Measurements from ENCODE around the gene ZBTB40.

Gene ZBTB40

DNA sequence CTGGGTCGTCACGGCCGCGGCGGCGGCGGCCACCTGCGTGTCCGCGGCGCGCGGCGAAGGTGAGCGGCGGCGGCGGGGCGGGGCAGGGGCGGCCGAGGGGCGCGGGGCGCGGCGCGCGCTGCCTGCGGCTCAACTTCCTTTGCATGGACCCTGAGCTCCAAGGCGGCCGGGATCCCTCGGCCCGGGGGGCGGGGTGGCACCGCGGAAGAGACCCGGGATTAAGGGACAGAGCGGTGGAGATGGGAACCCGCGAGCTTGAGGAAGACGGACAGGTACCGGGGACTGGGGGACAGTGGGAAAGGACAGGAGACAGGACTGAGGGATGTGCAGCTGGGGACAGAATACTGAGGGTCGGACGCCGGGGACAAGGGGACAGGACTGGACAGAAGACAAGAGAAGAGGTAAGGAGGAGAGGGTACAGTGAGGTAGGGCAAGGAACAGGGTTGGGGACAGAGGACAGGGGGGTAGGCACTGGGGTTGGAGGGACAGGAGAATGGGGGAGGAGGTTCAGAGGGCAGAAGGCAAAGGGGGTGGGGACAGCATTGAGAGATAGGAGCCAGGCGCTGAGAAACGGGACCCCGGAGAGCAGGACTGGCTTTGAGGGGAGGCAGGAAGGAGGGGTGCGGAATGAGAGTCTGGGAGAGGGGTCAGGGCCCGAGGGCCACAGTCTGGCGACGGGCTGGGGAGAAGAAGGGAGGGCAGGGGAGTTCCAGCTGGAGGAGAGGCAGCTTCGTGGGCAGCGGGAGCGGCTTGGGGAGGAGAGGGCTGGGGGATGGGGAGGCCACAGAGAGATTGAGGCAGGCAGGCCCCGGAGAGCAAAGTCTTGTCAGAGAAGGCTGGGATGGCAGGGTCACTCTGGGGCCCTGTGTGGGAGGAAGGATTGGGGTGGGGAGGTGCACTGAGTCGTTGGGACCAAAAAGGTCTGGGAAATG, 112.3 kb downstream of the ZBTB40 start:
- DNase-seq = no peak

DNA sequence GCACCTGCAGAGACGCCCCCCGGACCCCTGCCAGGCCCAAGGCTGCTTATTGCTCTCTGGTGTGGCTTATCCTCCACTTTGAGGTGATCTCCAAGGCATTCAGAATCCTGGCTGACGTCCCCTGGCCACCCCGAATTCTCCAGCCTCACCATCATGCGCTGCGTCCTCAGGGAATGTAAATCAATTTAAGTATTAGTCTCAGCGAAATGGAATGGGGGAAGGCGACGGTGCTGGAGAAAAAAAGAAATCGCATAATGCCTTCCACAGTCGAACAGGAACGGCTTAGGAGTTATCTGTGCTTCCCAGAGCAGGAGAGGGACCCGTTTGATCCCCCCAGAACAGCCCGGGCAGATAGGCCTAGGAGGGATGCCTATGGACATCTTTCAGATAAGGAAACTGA, 114.5 kb downstream of the ZBTB40 start:
- DNase-seq = no peak

DNA sequence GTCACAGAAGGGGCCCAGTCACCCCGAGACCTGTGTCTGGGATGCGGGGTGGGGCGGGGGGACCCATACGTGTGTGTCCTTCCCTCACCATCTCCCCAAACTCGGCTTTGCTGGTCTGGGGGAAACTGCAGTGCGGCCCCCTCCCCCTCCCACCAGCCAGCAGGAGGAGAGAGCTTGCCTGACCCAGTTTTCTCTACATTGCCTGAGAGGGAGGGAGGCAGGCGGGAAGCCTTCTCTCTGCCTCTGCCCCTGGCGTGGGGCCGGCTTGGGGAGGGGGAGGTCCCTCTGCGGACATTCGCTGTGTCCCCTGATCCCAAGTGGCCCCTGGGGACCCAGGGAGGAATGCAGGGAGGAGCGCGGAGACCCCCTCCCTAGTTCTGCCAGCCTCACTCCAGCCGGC, 115.5 kb downstream of the ZBTB40 start:
- DNase-seq = no peak

DNA sequence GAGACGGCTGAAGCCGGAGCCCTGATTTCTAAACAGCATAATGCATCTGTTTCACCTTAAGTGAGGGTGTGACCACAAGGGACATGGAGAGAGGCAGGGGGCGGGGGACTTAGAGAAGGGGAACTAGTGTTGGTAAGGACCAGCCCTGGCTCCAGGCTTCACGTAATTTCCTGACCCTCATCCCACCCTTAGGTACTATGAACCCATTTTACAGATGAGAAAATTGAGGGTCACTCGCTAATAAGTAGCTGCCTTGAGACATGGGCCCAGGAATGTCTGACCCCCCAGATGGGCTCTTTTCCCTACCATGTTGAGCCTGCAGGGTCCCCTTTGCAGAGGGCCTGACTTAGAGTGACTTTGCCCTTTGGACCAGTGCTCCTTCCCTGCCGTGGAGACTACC, 116.3 kb downstream of the ZBTB40 start:
- no peak for DNase-seq

DNA sequence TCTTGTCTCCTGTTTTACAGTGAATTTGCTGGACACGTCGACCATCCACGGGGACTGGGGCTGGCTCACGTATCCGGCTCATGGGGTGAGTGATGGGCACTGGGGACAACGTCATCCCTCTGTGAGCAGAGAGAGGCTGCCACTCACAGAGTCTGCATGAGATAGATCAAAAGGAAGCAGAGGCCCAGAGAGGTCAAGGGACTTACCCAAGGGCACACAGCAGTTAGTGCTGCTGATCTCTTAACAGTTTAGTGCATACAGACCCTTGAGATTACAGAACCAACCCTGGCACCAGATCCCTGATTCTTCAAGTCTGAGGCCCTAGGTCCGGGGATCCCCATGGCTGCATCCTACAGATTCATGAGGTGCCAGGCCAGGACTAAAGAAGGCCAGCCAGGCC, 117.6 kb downstream of the ZBTB40 start:
- no peak for DNase-seq

DNA sequence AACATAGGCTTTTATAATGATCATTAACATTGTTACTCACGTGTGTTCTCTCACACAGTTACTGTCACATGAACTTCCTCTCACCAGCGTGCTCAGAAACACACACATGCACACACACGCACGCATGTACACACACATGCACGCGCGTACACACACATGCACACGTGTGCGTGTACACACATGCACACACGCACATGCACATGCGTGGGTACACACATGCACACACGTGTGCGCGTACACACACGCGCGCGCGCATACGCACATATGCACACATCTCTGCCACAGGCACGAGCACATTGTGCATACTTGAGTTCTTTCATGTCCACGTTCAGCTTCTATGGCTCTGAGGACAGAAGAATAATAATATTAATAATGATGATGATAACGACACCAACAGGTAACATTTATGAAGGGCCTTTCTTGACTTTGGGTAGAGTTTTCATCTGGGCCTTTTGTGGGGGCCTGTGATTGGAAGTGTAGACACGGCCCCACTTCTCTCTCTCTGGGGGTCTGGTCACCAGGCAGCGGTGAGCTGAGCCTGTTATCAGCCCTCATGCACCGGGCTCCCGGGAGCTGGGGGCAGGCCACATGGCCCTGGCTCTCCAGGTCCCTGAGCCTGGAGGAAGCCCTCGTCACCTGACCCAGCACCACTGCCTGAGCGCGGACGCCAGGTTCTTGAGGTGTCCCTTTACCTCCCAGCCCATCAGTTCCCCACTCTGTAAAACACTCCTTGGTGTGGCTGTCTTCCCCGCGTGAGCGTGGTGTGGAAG, 118.7 kb downstream of the ZBTB40 start:
- no peak for DNase-seq

DNA sequence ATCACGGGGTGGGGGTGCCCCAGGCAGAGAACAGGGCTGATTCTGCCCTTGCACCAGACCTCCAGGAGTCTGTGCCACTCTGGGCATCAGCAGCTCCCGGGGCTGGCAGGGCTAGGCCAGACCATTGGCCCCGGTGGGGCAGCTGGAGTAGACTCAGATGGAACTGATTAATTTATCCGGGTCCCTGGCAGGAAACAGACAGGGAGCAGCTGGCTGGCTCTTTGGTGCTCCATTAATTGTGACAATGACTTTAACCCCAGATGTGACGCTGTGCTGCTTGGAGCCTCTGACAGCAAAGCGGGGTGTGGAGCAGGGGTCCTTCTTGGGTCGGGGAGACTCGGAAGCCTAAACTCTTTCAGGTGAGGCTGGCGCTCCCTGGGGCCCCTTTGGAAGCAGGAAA, 121.2 kb downstream of the ZBTB40 start:
- DNase-seq = no peak

DNA sequence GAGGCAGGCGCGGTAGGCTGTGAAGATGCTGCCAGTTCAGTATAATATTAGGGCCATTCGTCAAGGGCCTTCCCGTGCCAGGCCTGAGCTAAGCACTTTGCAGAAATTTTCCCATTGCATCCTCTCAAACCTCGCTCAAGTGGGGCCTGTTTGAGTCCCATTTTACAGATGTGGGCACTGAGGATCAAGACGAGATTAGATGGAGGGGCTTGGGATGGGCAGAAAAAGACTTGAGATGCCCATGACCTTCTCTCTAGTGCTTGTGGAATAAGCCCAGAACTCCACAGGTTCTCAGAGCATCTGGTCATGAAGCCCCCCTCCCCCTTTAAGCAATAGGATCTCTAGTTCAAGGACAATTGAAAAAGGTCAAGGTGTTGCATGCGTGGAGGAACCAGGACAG, 121.6 kb downstream of the ZBTB40 start:
- DNase-seq = no peak

DNA sequence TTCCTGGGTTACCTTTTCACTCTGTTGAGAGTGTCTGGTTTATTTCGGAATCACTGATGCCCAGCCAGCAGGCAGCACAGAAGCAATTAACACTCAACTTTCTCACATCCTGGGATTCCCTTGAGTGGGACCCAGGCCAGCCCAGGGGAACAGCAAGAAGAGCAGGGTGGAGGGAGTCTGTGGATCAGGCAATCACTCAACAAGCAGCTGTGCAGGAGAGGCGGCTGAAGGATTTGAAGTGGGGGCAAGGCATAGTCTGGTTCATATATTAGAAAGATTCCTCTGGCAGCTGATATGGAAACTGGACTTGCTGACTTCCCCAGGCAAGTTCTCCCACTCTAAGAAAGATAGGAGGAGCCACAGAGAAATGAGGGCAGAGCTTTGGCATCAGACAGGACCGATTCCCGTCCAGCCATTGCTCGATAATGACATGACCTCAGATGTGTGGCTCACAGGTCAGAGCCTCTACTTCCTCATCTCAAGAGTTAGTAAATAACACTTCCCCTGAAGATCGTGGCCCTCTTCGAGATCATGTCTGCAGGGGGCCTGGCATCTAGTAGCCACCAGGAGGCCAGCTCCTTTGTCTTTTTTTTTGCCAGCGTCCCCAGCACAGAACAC, 124.0 kb downstream of the ZBTB40 start:
- no peak for DNase-seq

DNA sequence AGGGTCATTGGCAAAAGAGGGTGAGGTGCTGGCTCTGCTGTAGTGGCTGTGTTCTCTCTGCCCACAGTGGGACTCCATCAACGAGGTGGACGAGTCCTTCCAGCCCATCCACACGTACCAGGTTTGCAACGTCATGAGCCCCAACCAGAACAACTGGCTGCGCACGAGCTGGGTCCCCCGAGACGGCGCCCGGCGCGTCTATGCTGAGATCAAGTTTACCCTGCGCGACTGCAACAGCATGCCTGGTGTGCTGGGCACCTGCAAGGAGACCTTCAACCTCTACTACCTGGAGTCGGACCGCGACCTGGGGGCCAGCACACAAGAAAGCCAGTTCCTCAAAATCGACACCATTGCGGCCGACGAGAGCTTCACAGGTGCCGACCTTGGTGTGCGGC, 124.5 kb downstream of the ZBTB40 start:
- no peak for DNase-seq

DNA sequence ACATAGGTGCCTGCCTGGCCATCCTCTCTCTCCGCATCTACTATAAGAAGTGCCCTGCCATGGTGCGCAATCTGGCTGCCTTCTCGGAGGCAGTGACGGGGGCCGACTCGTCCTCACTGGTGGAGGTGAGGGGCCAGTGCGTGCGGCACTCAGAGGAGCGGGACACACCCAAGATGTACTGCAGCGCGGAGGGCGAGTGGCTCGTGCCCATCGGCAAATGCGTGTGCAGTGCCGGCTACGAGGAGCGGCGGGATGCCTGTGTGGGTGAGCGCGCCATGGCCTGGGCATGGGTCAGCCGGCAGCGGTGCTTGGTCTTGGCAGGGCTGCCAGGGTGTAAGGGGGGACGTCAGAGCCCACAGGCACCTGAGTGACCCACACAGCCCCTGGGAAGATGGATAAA, 125.0 kb downstream of the ZBTB40 start:
- DNase-seq = no peak

DNA sequence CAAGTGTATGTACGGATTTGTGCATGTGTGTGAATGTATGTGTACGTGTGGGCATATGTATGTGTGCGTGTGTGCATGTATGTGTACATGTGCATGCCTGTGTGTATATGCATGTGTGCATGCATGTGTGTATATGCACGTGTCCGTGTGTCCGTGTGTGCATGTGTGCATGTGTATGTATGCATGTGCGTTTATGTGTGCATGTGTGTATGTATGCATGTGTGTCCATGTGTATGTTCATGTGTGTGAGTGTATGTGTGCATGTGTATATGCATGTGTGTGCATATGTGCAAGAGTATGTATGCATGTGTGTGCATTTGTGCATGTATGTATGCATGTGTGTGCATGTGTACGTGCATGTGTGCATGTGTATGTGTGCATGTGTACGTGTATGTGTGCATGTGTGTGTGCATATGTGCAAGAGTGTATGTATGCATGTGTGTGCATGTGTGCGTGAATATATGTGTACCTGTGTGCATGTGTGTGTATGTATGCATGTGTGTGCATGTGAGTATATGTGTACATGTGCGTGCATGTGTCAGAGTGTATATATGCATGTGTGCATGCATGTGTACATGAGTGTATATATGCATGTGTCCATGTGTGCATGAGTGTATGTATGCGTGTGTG, 127.2 kb downstream of the ZBTB40 start:
- DNase-seq = no peak

DNA sequence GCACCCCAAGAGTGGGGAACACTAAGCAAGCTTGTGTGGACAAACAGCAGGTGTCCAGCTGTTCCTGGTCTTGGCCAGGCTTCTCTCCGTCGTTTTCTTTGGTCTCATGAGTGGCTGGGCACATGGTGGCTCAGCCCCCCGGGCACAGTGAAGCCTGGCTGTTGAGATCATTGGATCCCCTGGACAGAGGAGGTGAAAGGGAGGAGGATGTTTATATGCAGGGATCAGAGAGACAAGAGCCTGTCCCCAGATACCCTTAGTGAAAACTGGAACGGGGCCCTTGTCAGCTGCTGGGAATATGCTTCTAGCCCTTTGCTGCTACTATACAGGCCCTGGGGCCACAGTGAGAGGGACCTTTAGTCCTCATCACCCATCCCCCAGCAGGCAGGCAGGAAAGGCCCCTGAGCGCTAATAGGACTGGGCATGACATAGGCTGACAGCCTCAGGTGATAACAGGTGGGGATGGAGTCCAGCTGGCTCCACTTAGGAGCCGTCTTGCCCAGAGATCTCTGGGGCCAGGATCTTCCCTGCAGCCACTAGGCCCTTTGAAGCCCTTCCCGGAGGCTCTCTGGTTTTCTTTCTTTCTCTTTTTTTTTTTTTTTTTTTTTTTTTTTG, 128.0 kb downstream of the ZBTB40 start:
- DNase-seq = no peak
